Prostate gland (tissue), 2 donors: ENCODE measurements around the gene VAV3. TPM values are rescaled to one million over a fixed set of nuclear protein-coding genes. Genes with fewer than 3 reads are reported as not detected.

ENCODE experiments used
- DNase-seq: peaks from one replicate; pipeline ENCODE4 v3.0.0-alpha.2; 2019; ENCODE audit warnings: low spot score
- H3K27ac ChIP-seq, 2 donors: fragments of 200-600 bp; sonication (generic); 2 replicates each; pipeline ENCODE4 v1.5.1; 2017 to 2019
- H3K27me3 ChIP-seq: fragments of 200-600 bp; sonication (generic); replicated peaks from 2 replicates; pipeline ENCODE4 v1.5.1; 2019; ENCODE audit not compliant: insufficient read depth
- H3K36me3 ChIP-seq, 2 donors: fragments of 200-600 bp; sonication (generic); 1 replicate in 1 of 2; 2 replicates in 1 of 2; pipeline versions ENCODE4 v1.5.1 to v1.8.1; 2017 to 2019
- H3K4me1 ChIP-seq: fragments of 200-600 bp; sonication (generic); replicated peaks from 2 replicates; pipeline ENCODE4 v1.5.1; 2019
- H3K4me3 ChIP-seq, 2 donors: fragments of 200-600 bp; sonication (generic); 2 replicates each; pipeline ENCODE4 v1.5.1; 2017 to 2019
- H3K9me3 ChIP-seq: fragments of 200-600 bp; sonication (generic); 2 replicates; pipeline ENCODE4 v1.5.1; 2017
- CTCF ChIP-seq, 4 experiments: fragments of 200-600 bp in 2 of 4; fragments of 450-650 bp in 2 of 4; sonication (generic) in 2 of 4; IDR thresholded peaks; 1 replicate in 3 of 4; 2 replicates in 1 of 4; pipeline ENCODE4 v1.5.1; 2016 to 2019; ENCODE audit warnings: antibody characterized with exemption in 4 of 4, mild to moderate bottlenecking in 2 of 4, moderate library complexity in 2 of 4
- POLR2A ChIP-seq: fragments of 450-650 bp; IDR thresholded peaks from one replicate; pipeline ENCODE4 v1.6.1; 2016; ENCODE audit warnings: antibody characterized with exemption, mild to moderate bottlenecking
- POLR2AphosphoS5 ChIP-seq: sonication (generic); formaldehyde crosslinking; IDR thresholded peaks from one replicate; pipeline ENCODE4 v1.6.1; 2017; ENCODE audit warnings: antibody characterized with exemption
- WGBS: methylation state at CpG from one replicate; pipeline ENCODE4 v1.1.5; 2018; 5-methylcytosine and 5-hydroxymethylcytosine counted together
- intact Hi-C: fragments of 100-400 bp; cut with DNase I; formaldehyde crosslinking; loops from one replicate; pipeline ENCODE4 v1.14.2; 2022
- total RNA-seq, 2 donors: library from RNA; depleted of rRNA; stranded (reverse); fragments of >200 nt; gene quantifications; one replicate each; pipeline ENCODE4 v1.1.0, GENCODE V29; 2016

VAV3 gene
- total RNA-seq, 2 donors from 2014 or later, result 14.5 TPM

DNA sequence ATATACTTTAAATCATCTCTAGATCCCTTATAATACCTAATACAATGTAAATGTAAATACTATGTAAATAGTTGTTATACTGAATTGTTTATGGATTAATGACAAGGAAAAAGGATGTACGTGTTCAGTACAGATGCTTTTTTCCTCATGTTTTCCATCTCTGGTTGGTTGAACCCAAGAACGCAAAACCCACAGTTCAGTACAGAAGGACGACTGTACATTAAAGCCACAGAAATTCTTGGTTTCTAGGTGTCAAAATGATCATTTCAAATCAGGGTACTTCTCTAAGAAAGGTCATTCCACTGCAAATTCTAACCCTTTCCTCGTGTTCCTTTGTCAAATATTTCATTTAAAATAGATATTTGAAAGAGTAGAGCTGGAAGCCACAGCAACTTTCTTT, 158.1 kb downstream of the VAV3 start:
- no peak overlapping the region for H3K27ac ChIP-seq
- H3K4me3 ChIP-seq, result no peak overlapping the region
- no peaks in the 10 kb centered on the region for H3K36me3 ChIP-seq
- intact Hi-C loops, result no loop called here
- TF ChIP-seq CTCF (IDR thresholded peaks at IDR 0.05) (no peak), POLR2A (no peak), POLR2AphosphoS5 (no peak)
- no peaks in the 10 kb centered on the region for H3K4me1 ChIP-seq
- 92% methylated on average over 4 of the region's 4 CpGs for WGBS
- H3K27me3 ChIP-seq, result no peaks in the 10 kb centered on the region
- no peak for DNase-seq
- no peaks in the 10 kb centered on the region for H3K9me3 ChIP-seq

DNA sequence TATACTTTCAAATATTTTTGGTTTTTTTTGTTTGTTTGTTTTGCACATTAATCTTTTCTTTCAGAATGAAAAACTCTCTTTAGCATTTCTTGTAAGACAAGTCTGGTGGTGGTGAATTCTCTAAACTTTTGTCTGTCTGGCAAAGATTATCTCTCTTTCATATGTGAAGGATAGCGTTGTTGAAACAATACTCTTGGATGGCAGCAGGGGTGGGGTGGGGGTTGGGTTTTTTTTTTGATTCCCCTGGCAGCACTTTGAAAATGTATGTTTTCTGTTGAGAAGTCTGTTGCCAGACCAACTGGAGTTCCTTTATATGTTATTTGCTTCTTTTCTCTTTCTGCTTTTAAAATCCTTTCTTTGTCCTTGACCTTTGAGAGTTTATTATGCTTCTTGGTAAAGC, 160.2 kb downstream of the VAV3 start:
- H3K9me3 ChIP-seq, result no peaks in the 10 kb centered on the region
- H3K4me3 ChIP-seq, result no peak overlapping the region
- TF ChIP-seq POLR2A (no peak), POLR2AphosphoS5 (no peak), CTCF (IDR thresholded peaks at IDR 0.05) (no peak)
- no peak overlapping the region for H3K27ac ChIP-seq
- WGBS, result 50% methylated on average over 1 of the region's 1 CpG
- DNase-seq, result no peak
- intact Hi-C loops, result no loop called here
- H3K36me3 ChIP-seq, result no peaks in the 10 kb centered on the region
- no peaks in the 10 kb centered on the region for H3K4me1 ChIP-seq
- H3K27me3 ChIP-seq, result no peaks in the 10 kb centered on the region

DNA sequence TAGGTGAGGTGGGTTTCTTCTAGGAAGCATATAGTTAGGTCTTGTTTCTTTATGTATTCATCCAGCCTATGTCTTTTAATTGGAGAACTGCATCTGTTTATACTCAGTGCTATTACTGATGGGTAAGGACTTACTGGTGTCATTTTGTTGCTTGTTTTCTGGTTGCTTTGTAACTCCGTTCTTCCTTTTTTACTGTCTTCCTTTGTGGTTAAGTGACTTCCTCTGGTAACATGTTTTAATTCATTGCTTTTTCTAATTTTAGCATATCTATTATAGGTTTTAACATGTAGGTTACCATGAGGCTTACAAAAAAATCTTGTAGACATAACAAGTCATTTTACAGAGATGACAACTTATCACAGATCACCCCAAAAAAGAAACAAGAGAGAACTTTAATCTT, 160.8 kb downstream of the VAV3 start:
- WGBS, result 69% methylated on average over 1 of the region's 1 CpG
- Histone ChIP-seq H3K4me3 (no peak overlapping the region), H3K27ac (no peak overlapping the region), H3K36me3 (no peaks in the 10 kb centered on the region), H3K27me3 (no peaks in the 10 kb centered on the region), H3K4me1 (no peaks in the 10 kb centered on the region), H3K9me3 (no peaks in the 10 kb centered on the region)
- intact Hi-C loops, result no loop called here
- DNase-seq, result no peak
- no peak for TF ChIP-seq POLR2AphosphoS5
- no peak for TF ChIP-seq CTCF (IDR thresholded peaks at IDR 0.05)
- no peak for TF ChIP-seq POLR2A

DNA sequence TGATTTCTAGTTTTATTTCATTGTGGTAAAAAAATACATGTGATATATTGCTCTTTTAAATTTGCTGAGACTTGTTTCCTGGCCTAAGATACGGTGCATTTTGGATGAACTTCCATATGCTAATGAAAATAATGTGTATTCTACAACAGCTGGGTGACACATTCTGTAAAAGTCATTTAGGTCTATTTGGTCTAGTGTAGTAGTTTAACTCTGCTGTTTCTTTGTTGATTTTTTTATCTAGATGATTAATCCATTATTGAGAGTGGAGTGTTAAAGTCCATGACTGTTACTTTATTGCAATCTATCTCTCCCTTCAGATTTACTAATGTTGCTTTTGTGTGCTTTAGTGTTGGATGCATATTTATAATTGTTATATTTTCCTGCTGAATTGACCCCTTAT, 161.4 kb downstream of the VAV3 start:
- Histone ChIP-seq H3K4me3 (no peak overlapping the region), H3K27ac (no peak overlapping the region), H3K27me3 (no peaks in the 10 kb centered on the region), H3K4me1 (no peaks in the 10 kb centered on the region), H3K36me3 (no peaks in the 10 kb centered on the region), H3K9me3 (no peaks in the 10 kb centered on the region)
- intact Hi-C loops, result no loop called here
- no peak for TF ChIP-seq CTCF (IDR thresholded peaks at IDR 0.05)
- DNase-seq, result no peak
- 23% methylated on average over 1 of the region's 1 CpG for WGBS

GRCh38 chr1:107802654-107803053, 162.3 kb downstream of the VAV3 start:
- TF ChIP-seq POLR2A, result no peak
- no peak for TF ChIP-seq POLR2AphosphoS5
- no peak for TF ChIP-seq CTCF (IDR thresholded peaks at IDR 0.05)
- DNase-seq, result no peak
- 87% methylated on average over 1 of the region's 1 CpG for WGBS
- intact Hi-C loops, result no loop called here
- Histone ChIP-seq H3K9me3 (no peaks in the 10 kb centered on the region), H3K4me3 (no peak overlapping the region), H3K36me3 (no peaks in the 10 kb centered on the region), H3K27me3 (no peaks in the 10 kb centered on the region), H3K27ac (no peak overlapping the region), H3K4me1 (no peaks in the 10 kb centered on the region)
